GM19238 (cell line): Measurements from ENCODE around the gene ID2.
"Not testable (repeated sequence)": the region's sequence is repeated elsewhere in the genome, so short reads cannot be mapped to it uniquely, and the experiment has no call there.

Source experiments
- DNase-seq: peaks from one replicate; pipeline ENCODE4 v3.0.0; 2011; ENCODE audit warnings: low spot score; ENCODE audit not compliant: insufficient read length

ID2 gene

GRCh38 chr2:8684878-8685696 lies 3.2 kb downstream of the ID2 start:
- no peak for DNase-seq

- peak; percentile 72 for DNase-seq
Measured at GRCh38 chr2:8685697-8686358, 4.0 kb downstream of the ID2 start.

- DNase-seq: no peak
Measured at GRCh38 chr2:8691859-8692437, 10.1 kb downstream of the ID2 start.

- DNase-seq: no peak
Measured at GRCh38 chr2:8692783-8693156, 10.9 kb downstream of the ID2 start.

- DNase-seq: no peak
Measured at GRCh38 chr2:8693157-8693821, 11.4 kb downstream of the ID2 start.

GRCh38 chr2:8694737-8695136 lies 12.9 kb downstream of the ID2 start:
- DNase-seq: no peak

- no peak for DNase-seq
Measured at GRCh38 chr2:8697190-8697589, 15.3 kb downstream of the ID2 start.

GRCh38 chr2:8699839-8700238 lies 18.0 kb downstream of the ID2 start:
- DNase-seq: no peak

- no peak for DNase-seq
Measured at GRCh38 chr2:8701681-8702379, 20.0 kb downstream of the ID2 start.

GRCh38 chr2:8704906-8705305 lies 23.1 kb downstream of the ID2 start:
- no peak for DNase-seq

GRCh38 chr2:8709611-8710010 lies 27.8 kb downstream of the ID2 start:
- no peak for DNase-seq

GRCh38 chr2:8710951-8711350 lies 29.1 kb downstream of the ID2 start:
- no peak for DNase-seq

- no peak for DNase-seq
Measured at GRCh38 chr2:8714283-8714682, 32.4 kb downstream of the ID2 start.

- no peak for DNase-seq
Measured at GRCh38 chr2:8714971-8715370, 33.1 kb downstream of the ID2 start.

- no peak for DNase-seq
Measured at GRCh38 chr2:8719528-8719927, 37.7 kb downstream of the ID2 start.

- no peak for DNase-seq
Measured at GRCh38 chr2:8720741-8721140, 38.9 kb downstream of the ID2 start.

GRCh38 chr2:8721410-8721809 lies 39.6 kb downstream of the ID2 start:
- no peak for DNase-seq

- DNase-seq: no peak
Measured at GRCh38 chr2:8722986-8723385, 41.1 kb downstream of the ID2 start.

GRCh38 chr2:8725838-8726237 lies 44.0 kb downstream of the ID2 start:
- no peak for DNase-seq

GRCh38 chr2:8728305-8729015 lies 46.6 kb downstream of the ID2 start:
- no peak for DNase-seq

- DNase-seq: not testable (repeated sequence)
Measured at GRCh38 chr2:8729101-8729500, 47.2 kb downstream of the ID2 start.
